C1 segment of cervical spinal cord (tissue), 14 donors: ENCODE data around the gene LRRC26.
A peak's percentile ranks its signal among the peaks of the same experiment; 100 is the strongest.

Experiments
- DNase-seq, 14 donors: peaks; one replicate each; lab custom pipeline; 2025; lab: John Stamatoyannopoulos, UW

Gene LRRC26

GRCh38 chr9:137168904-137169856 lies 671 bp downstream of the LRRC26 start:
- DNase-seq = peak in 2 of 14 donors; percentile 26 to 79

- peak in 1 of 14 donors; percentile 72 for DNase-seq
Measured at GRCh38 chr9:137168573-137168903, 1.3 kb downstream of the LRRC26 start.

- peak in 1 of 14 donors; percentile 68 for DNase-seq
Measured at GRCh38 chr9:137167747-137168572, 1.9 kb downstream of the LRRC26 start.

- DNase-seq = peak in 1 of 14 donors; percentile 45
Measured at GRCh38 chr9:137167277-137167746, 2.5 kb downstream of the LRRC26 start.

- DNase-seq = peak in 1 of 14 donors; percentile 69
Measured at GRCh38 chr9:137166380-137167229, 3.2 kb downstream of the LRRC26 start.

GRCh38 chr9:137165250-137165836 lies 4.5 kb downstream of the LRRC26 start:
- DNase-seq = no peak

- no peak for DNase-seq
Measured at GRCh38 chr9:137164370-137165249, 5.2 kb downstream of the LRRC26 start.

- no peak for DNase-seq
Measured at GRCh38 chr9:137163805-137164204, 6.0 kb downstream of the LRRC26 start.

GRCh38 chr9:137163365-137163715 lies 6.5 kb downstream of the LRRC26 start:
- DNase-seq = no peak

GRCh38 chr9:137162505-137163364 lies 7.1 kb downstream of the LRRC26 start:
- DNase-seq = no peak

GRCh38 chr9:137161558-137162486 lies 8.0 kb downstream of the LRRC26 start:
- DNase-seq = no peak

- no peak for DNase-seq
Measured at GRCh38 chr9:137160716-137161557, 8.9 kb downstream of the LRRC26 start.

- no peak for DNase-seq
Measured at GRCh38 chr9:137160054-137160425, 9.8 kb downstream of the LRRC26 start.

- DNase-seq = no peak
Measured at GRCh38 chr9:137159105-137160053, 10.5 kb downstream of the LRRC26 start.

- DNase-seq = no peak
Measured at GRCh38 chr9:137158625-137159024, 11.2 kb downstream of the LRRC26 start.
